ENCODE data around the gene CDC42EP2.

DNA sequence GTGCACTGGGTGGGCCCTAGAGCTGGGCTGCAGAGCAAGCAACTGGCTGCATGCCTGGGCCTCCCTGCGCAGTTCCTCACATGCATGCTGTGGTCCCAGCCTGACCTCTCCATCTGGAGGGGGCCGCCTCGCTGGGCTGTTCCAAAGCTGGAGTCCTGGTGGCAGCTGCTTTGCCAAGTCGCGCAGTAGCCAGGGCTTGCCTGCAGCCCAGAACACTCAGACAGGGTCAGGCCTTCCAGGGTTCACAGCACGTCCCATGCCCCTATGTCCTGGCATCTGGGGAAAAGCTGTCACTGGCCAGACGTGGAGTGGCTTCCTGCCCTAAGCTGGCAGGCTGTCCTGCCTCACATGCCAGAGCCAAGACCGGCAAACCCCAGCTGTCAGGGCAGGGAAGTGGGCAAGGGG lies 16.5 kb upstream of the CDC42EP2 start:
- TF ChIP-seq KLF15 (CRISPR knock-in tag; IDR thresholded peaks at IDR 0.05; ENCODE audit: borderline replicate concordance) (no peak), ZNF317 (CRISPR knock-in tag; IDR thresholded peaks at IDR 0.05) (no peak), NR3C1 (CRISPR knock-in tag; IDR thresholded peaks at IDR 0.05) (no peak), CBX1 (IDR thresholded peaks at IDR 0.05; ENCODE audit: low read depth) (no peak), ATF1 (CRISPR knock-in tag; IDR thresholded peaks at IDR 0.05) (no peak), NBN (conservative IDR thresholded peaks at IDR 0.05) (no peak), CHD4 (IDR thresholded peaks at IDR 0.05; ENCODE audit: borderline replicate concordance, low read length) (no peak)
- TF ChIP-seq, protein P1, sequence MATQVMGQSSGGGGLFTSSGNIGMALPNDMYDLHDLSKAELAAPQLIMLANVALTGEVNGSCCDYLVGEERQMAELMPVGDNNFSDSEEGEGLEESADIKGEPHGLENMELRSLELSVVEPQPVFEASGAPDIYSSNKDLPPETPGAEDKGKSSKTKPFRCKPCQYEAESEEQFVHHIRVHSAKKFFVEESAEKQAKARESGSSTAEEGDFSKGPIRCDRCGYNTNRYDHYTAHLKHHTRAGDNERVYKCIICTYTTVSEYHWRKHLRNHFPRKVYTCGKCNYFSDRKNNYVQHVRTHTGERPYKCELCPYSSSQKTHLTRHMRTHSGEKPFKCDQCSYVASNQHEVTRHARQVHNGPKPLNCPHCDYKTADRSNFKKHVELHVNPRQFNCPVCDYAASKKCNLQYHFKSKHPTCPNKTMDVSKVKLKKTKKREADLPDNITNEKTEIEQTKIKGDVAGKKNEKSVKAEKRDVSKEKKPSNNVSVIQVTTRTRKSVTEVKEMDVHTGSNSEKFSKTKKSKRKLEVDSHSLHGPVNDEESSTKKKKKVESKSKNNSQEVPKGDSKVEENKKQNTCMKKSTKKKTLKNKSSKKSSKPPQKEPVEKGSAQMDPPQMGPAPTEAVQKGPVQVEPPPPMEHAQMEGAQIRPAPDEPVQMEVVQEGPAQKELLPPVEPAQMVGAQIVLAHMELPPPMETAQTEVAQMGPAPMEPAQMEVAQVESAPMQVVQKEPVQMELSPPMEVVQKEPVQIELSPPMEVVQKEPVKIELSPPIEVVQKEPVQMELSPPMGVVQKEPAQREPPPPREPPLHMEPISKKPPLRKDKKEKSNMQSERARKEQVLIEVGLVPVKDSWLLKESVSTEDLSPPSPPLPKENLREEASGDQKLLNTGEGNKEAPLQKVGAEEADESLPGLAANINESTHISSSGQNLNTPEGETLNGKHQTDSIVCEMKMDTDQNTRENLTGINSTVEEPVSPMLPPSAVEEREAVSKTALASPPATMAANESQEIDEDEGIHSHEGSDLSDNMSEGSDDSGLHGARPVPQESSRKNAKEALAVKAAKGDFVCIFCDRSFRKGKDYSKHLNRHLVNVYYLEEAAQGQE (IDR thresholded peaks at IDR 0.05; ENCODE audit: borderline replicate concordance in 1 of 2, low read depth in 1 of 2, low read length in 2 of 2) = no peak
- TF ChIP-seq, protein P2, sequence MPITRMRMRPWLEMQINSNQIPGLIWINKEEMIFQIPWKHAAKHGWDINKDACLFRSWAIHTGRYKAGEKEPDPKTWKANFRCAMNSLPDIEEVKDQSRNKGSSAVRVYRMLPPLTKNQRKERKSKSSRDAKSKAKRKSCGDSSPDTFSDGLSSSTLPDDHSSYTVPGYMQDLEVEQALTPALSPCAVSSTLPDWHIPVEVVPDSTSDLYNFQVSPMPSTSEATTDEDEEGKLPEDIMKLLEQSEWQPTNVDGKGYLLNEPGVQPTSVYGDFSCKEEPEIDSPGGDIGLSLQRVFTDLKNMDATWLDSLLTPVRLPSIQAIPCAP (CRISPR knock-in tag; IDR thresholded peaks at IDR 0.05; ENCODE audit: low read depth) = no peak
